Transverse colon (tissue), 4 donors: ENCODE data around the gene SLC9A1. TPM values are rescaled to one million over a fixed set of nuclear protein-coding genes. Genes with fewer than 3 reads are reported as not detected.

Experiments
- DNase-seq: peaks from one replicate; pipeline ENCODE4 v3.0.0-alpha.2; 2019
- H3K27ac ChIP-seq, 4 donors: fragments of 200-600 bp; sonication (generic); 2 replicates each; pipeline ENCODE4 v1.5.1; 2016 to 2018; ENCODE audit warnings: inconsistent platforms in 4 of 4
- H3K27me3 ChIP-seq: fragments of 200-600 bp; sonication (generic); 2 replicates; pipeline ENCODE4 v1.5.1; 2017; ENCODE audit warnings: inconsistent platforms
- H3K36me3 ChIP-seq, 4 donors: fragments of 200-600 bp; sonication (generic); 2 replicates each; pipeline ENCODE4 v1.5.1; 2017 to 2019; ENCODE audit warnings: inconsistent platforms in 4 of 4
- H3K4me1 ChIP-seq, 4 donors: fragments of 200-600 bp; sonication (generic); 2 replicates each; pipeline ENCODE4 v1.5.1; 2017 to 2020; ENCODE audit warnings: inconsistent platforms in 4 of 4
- H3K4me3 ChIP-seq, 4 donors: fragments of 200-600 bp; sonication (generic); 1 replicate in 1 of 4; 2 replicates in 3 of 4; pipeline versions ENCODE4 v1.5.1 to v1.6.1; 2017 to 2019; ENCODE audit warnings: inconsistent platforms in 4 of 4
- H3K9me3 ChIP-seq, 2 donors: fragments of 200-600 bp; sonication (generic); 2 replicates each; pipeline ENCODE4 v1.5.1; 2017 to 2019; ENCODE audit warnings: inconsistent platforms in 2 of 2
- CTCF ChIP-seq, 5 experiments: fragments of 200-600 bp in 3 of 5; fragments of 450-650 bp in 2 of 5; sonication (generic) in 3 of 5; IDR thresholded peaks; 1 replicate in 2 of 5; 2 replicates in 3 of 5; pipeline ENCODE4 v1.5.1; 2016 to 2017; ENCODE audit warnings: antibody characterized with exemption in 5 of 5, inconsistent platforms in 3 of 5, mild to moderate bottlenecking in 2 of 5, moderate library complexity in 1 of 5
- EP300 ChIP-seq: sonication (generic); formaldehyde crosslinking; IDR thresholded peaks from one replicate; pipeline ENCODE4 v1.6.1; 2017; ENCODE audit warnings: antibody characterized with exemption, low read depth
- POLR2A ChIP-seq: fragments of 450-650 bp; IDR thresholded peaks from one replicate; pipeline ENCODE4 v1.6.1; 2016; ENCODE audit warnings: antibody characterized with exemption, mild to moderate bottlenecking, moderate library complexity
- POLR2AphosphoS5 ChIP-seq, 3 donors: sonication (generic); formaldehyde crosslinking; IDR thresholded peaks; one replicate each; pipeline ENCODE4 v1.6.1; 2016; ENCODE audit warnings: antibody characterized with exemption in 3 of 3
- WGBS, 2 donors: methylation state at CpG; one replicate each; pipeline ENCODE4 v1.1.5; 2018; ENCODE audit warnings: low coverage in 1 of 2; 5-methylcytosine and 5-hydroxymethylcytosine counted together
- in situ Hi-C, 4 donors: fragments of 200-750 bp; cut with MboI; loops; one replicate each; pipeline versions ENCODE4 v1.15.0 to v1.15.1; 2017; ENCODE audit warnings: low sequenced_read_pairs in 3 of 4, low pct_ligation_motif_present in 1 of 4, low pct_unique_long_range_greater_than_20kb in 1 of 4
- intact Hi-C: fragments of 100-400 bp; cut with DNase I; formaldehyde crosslinking; loops from one replicate; pipeline ENCODE4 v1.15.1; 2023; ENCODE audit warnings: low total_unique reads
- total RNA-seq, 4 donors: library from RNA; depleted of rRNA; stranded (reverse); fragments of >200 nt; gene quantifications; one replicate each; pipeline ENCODE4 v1.1.0, GENCODE V29; 2016

The SLC9A1 gene
- total RNA-seq, 4 donors from 2014 or later, result 17.9 to 140 (median 101) TPM

GRCh38 chr1:27118440-27118689 is 36.6 kb downstream of the SLC9A1 start:
- H3K36me3 ChIP-seq, result peaks cover 0 to 5% (median 0%) of the 10 kb centered on the region in 4 donors
- DNase-seq, result no peak
- peak overlapping the region; percentile 75 to 88 (median 80) for H3K27ac ChIP-seq
- WGBS, 2 donors, result 73% methylated on average over 4 of the region's 4 CpGs; no CpG with 5 or more reads in 1 of the 2 donors
- intact Hi-C loops (loop anchor here (5.0 kb wide), 1 partner anchor 39 kb away; the partner anchor contains the start of gene SLC9A1), in situ Hi-C loops (loop anchor here in 1 of 4 donors (25.0 kb wide), 1 partner anchor 169 kb away; no protein-coding TSS in a partner anchor)
- TF ChIP-seq EP300 (no peak), CTCF (IDR thresholded peaks at IDR 0.05) (no peak), POLR2AphosphoS5 (IDR thresholded peaks at IDR 0.05) (no peak), POLR2A (no peak)
- no peaks in the 10 kb centered on the region for H3K9me3 ChIP-seq
- H3K4me3 ChIP-seq, result no peak overlapping the region
- H3K4me1 ChIP-seq, result peaks cover 59 to 94% (median 76%) of the 10 kb centered on the region in 4 donors
- no peaks in the 10 kb centered on the region for H3K27me3 ChIP-seq

GRCh38 chr1:27117733-27118439 is 37.0 kb downstream of the SLC9A1 start:
- Histone ChIP-seq H3K9me3 (no peaks in the 10 kb centered on the region), H3K4me3 (no peak overlapping the region), H3K36me3 (peaks cover 0 to 8% (median 0%) of the 10 kb centered on the region in 4 donors), H3K27me3 (no peaks in the 10 kb centered on the region), H3K27ac (peak overlapping the region; percentile 75 to 88 (median 80)), H3K4me1 (peaks cover 59 to 91% (median 71%) of the 10 kb centered on the region in 4 donors)
- no peak for DNase-seq
- intact Hi-C loops, result loop anchor here (5.0 kb wide), 1 partner anchor 39 kb away; the partner anchor contains the start of gene SLC9A1
- in situ Hi-C loops, result loop anchor here in 1 of 4 donors (25.0 kb wide), 1 partner anchor 169 kb away; no protein-coding TSS in a partner anchor
- TF ChIP-seq POLR2AphosphoS5 (IDR thresholded peaks at IDR 0.05) (no peak), EP300 (no peak), POLR2A (no peak), CTCF (IDR thresholded peaks at IDR 0.05) (no peak)
- 75% methylated on average over 12 of the region's 12 CpGs; no CpG with 5 or more reads in 1 of the 2 donors for WGBS, 2 donors

- TF ChIP-seq POLR2AphosphoS5 (IDR thresholded peaks at IDR 0.05) (no peak), CTCF (IDR thresholded peaks at IDR 0.05) (no peak), POLR2A (no peak), EP300 (no peak)
- Histone ChIP-seq H3K36me3 (peaks cover 0 to 8% (median 0%) of the 10 kb centered on the region in 4 donors), H3K27ac (peak overlapping the region; percentile 75 to 88 (median 80)), H3K4me1 (peaks cover 58 to 91% (median 69%) of the 10 kb centered on the region in 4 donors), H3K4me3 (no peak overlapping the region), H3K27me3 (no peaks in the 10 kb centered on the region), H3K9me3 (no peaks in the 10 kb centered on the region)
- DNase-seq, result no peak
- in situ Hi-C loops (loop anchor here in 1 of 4 donors (25.0 kb wide), 1 partner anchor 171 kb away; no protein-coding TSS in a partner anchor), intact Hi-C loops (loop anchor here (5.0 kb wide), 1 partner anchor 41 kb away; the partner anchor contains the start of gene SLC9A1)
Measured at GRCh38 chr1:27116697-27117096, 38.2 kb downstream of the SLC9A1 start.

- Histone ChIP-seq H3K27ac (peak overlapping the region; percentile 75 to 88 (median 80)), H3K27me3 (no peaks in the 10 kb centered on the region), H3K4me3 (no peak overlapping the region), H3K9me3 (no peaks in the 10 kb centered on the region), H3K36me3 (peaks cover 0 to 8% (median 0%) of the 10 kb centered on the region in 4 donors), H3K4me1 (peaks cover 54 to 90% (median 68%) of the 10 kb centered on the region in 4 donors)
- 68 to 81% methylated on average over 3 of the region's 3 CpGs for WGBS, 2 donors
- intact Hi-C loops (loop anchor here (5.0 kb wide), 1 partner anchor 41 kb away; the partner anchor contains the start of gene SLC9A1), in situ Hi-C loops (loop anchor here in 1 of 4 donors (25.0 kb wide), 1 partner anchor 171 kb away; no protein-coding TSS in a partner anchor)
- DNase-seq, result peak; percentile 47
- TF ChIP-seq EP300, result no peak
- no peak for TF ChIP-seq POLR2A
- TF ChIP-seq POLR2AphosphoS5 (IDR thresholded peaks at IDR 0.05), result peak in 1 of 3 donors; percentile 70
Measured at GRCh38 chr1:27116232-27116631, 38.7 kb downstream of the SLC9A1 start.
